K562 (cell line): Measurements from ENCODE around the gene HELZ.

Source experiments
- CEBPG ChIP-seq, 3 experiments: fragments of 200-800 bp in 1 of 3; sonication (Bioruptor generic) in 1 of 3; sonication (generic) in 1 of 3; formaldehyde crosslinking in 1 of 3; IDR thresholded peaks in 2 of 3; conservative IDR thresholded peaks in 1 of 3; 2 replicates each; pipeline versions ENCODE4 v1.6.1 to v1.8.0; 2016 to 2022; ENCODE audit warnings: missing compliant biosample characterization in 2 of 3, missing genetic modification characterization in 2 of 3, mild to moderate bottlenecking in 1 of 3, missing genetic modification reagents in 1 of 3
- CTCF ChIP-seq, 3 experiments: IDR thresholded peaks in 2 of 3; conservative IDR thresholded peaks in 1 of 3; 2 replicates each; pipeline ENCODE4 v1.5.1; 2011 to 2012; ENCODE audit warnings: low read length in 3 of 3, mild to moderate bottlenecking in 3 of 3, control low read depth in 2 of 3, improper control_type of control experiment in 1 of 3, inconsistent platforms in 1 of 3, low read depth in 1 of 3, mixed read lengths in 1 of 3, moderate library complexity in 1 of 3; ENCODE audit not compliant: insufficient read depth in 2 of 3
- MAFF ChIP-seq: IDR thresholded peaks from 2 replicates; pipeline ENCODE4 v1.6.1; 2012; ENCODE audit warnings: low read length, improper control_type of control experiment
- MAX ChIP-seq: sonication (generic); formaldehyde crosslinking; IDR thresholded peaks from 2 replicates; pipeline ENCODE4 v1.9.0; 2022; ENCODE audit warnings: mild to moderate bottlenecking, missing genetic modification reagents
- POLR2AphosphoS5 ChIP-seq: IDR thresholded peaks from 2 replicates; pipeline ENCODE4 v1.6.1; 2011; ENCODE audit warnings: mild to moderate bottlenecking, low read depth, low read length, moderate library complexity; ENCODE audit not compliant: control insufficient read depth, insufficient read depth
- SREBF2 ChIP-seq: sonication (generic); formaldehyde crosslinking; IDR thresholded peaks from 2 replicates; pipeline ENCODE4 v1.4.0; 2020; ENCODE audit warnings: mild to moderate bottlenecking, missing genetic modification reagents
- ZNF274 ChIP-seq: IDR thresholded peaks from 2 replicates; pipeline ENCODE4 v1.6.1; 2011; ENCODE audit warnings: low read depth, mild to moderate bottlenecking, low read length, moderate library complexity, borderline replicate concordance

- no peak for TF ChIP-seq POLR2AphosphoS5
- no peak for TF ChIP-seq CTCF (IDR thresholded peaks at IDR 0.05 in 2 of 3, conservative IDR thresholded peaks at IDR 0.05 in 1 of 3; ENCODE audit: insufficient read depth in 2 of 3, low read depth in 1 of 3, low read length in 3 of 3)
- TF ChIP-seq SREBF2 (CRISPR knock-in tag), result no peak
- TF ChIP-seq MAFF, result no peak
- TF ChIP-seq CEBPG (CRISPR knock-in tag; IDR thresholded peaks at IDR 0.05), result no peak
- 0 out of 4 replicates have a peak, but pooled peaks of 1 of the 2 experiments have one; percentile 17 for TF ChIP-seq CEBPG (tag; conservative IDR thresholded peaks at IDR 0.05 in 1 of 2, IDR thresholded peaks at IDR 0.05 in 1 of 2)
- TF ChIP-seq ZNF274, result no peak
- no peak for TF ChIP-seq MAX (CRISPR knock-in tag)
Measured at GRCh38 chr17:67227488-67227887, 17.5 kb downstream of the HELZ start.
